ENCODE measurements around the gene HNRNPLL.

DNA sequence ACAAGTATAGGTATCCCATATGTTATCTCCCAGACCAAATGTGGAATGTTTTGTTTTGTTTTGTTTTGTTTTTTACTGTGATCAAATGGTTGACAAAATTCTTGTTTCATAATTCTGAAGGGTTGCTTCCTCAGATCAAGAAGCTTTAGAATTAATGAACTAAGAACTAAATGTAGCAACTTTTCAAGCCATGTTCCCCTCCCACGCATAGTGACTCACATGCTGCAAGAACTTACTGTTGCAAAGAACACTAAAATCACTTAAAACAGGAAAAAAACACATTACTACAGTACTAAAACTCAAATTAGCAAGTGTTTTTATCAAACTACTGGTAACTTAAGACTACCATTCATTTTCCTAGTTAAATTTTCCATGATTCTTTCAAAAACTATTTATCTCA lies 30.6 kb downstream of the HNRNPLL start:
- TF ChIP-seq POLR2A (IDR thresholded peaks at IDR 0.05): no peak
- TF ChIP-seq, protein P1, sequence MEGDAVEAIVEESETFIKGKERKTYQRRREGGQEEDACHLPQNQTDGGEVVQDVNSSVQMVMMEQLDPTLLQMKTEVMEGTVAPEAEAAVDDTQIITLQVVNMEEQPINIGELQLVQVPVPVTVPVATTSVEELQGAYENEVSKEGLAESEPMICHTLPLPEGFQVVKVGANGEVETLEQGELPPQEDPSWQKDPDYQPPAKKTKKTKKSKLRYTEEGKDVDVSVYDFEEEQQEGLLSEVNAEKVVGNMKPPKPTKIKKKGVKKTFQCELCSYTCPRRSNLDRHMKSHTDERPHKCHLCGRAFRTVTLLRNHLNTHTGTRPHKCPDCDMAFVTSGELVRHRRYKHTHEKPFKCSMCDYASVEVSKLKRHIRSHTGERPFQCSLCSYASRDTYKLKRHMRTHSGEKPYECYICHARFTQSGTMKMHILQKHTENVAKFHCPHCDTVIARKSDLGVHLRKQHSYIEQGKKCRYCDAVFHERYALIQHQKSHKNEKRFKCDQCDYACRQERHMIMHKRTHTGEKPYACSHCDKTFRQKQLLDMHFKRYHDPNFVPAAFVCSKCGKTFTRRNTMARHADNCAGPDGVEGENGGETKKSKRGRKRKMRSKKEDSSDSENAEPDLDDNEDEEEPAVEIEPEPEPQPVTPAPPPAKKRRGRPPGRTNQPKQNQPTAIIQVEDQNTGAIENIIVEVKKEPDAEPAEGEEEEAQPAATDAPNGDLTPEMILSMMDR (IDR thresholded peaks at IDR 0.05 in 8 of 11, conservative IDR thresholded peaks at IDR 0.05 in 3 of 11): no peak
